IMR-90 (cell line): Measurements from ENCODE around the gene GPC4. TPM values are rescaled to one million over a fixed set of nuclear protein-coding genes. Genes with fewer than 3 reads are reported as not detected.

Source experiments
- ATAC-seq: fragments of 200-7000 bp; cut with Tn5 transposase; 2 replicates; pipeline ENCODE4 v1.9.1; 2020; ENCODE audit warnings: low read depth, mild to moderate bottlenecking, moderate library complexity
- BruUV-seq: library from RNA; stranded (reverse); fragments of 400-500 nt; replicated peaks from 2 replicates; lab custom pipeline; 2021; lab: Mats Ljungman, UMichigan
- CTCF ChIA-PET: fragments of 300-600 bp; formaldehyde crosslinking; extraction: SDS; loops from one replicate; lab custom pipeline; 2021; ENCODE audit warnings: antibody characterized with exemption; lab: Yijun Ruan, JAX
- POLR2A ChIA-PET: fragments of 300-600 bp; sonication (Branson Sonifier 250); formaldehyde crosslinking; loops from one replicate; lab custom pipeline; 2022; ENCODE audit warnings: antibody characterized with exemption; ENCODE audit not compliant: unreplicated experiment; lab: Charles Lee
- DNase-seq: peaks from one replicate; pipeline ENCODE4 v3.0.0; 2013
- H2AFZ ChIP-seq: replicated peaks from 2 replicates; pipeline ENCODE3; 2013; ENCODE audit warnings: low read length, mild to moderate bottlenecking; ENCODE audit not compliant: poor library complexity
- H2AK5ac ChIP-seq: 2 replicates; pipeline ENCODE4 v1.6.1; 2013; ENCODE audit warnings: low read depth, low read length, inconsistent platforms
- H2AK9ac ChIP-seq: replicated peaks from 2 replicates; pipeline ENCODE3; 2013; ENCODE audit warnings: mild to moderate bottlenecking, low read depth, low read length, moderate library complexity; ENCODE audit not compliant: poor library complexity
- H2BK120ac ChIP-seq: 2 replicates; pipeline ENCODE4 v1.6.1; 2013; ENCODE audit warnings: low read depth, low read length, inconsistent platforms
- H2BK15ac ChIP-seq: 3 replicates; pipeline ENCODE4 v1.6.1; 2013; ENCODE audit warnings: low read depth, low read length, inconsistent platforms
- H2BK20ac ChIP-seq: 2 replicates; pipeline ENCODE4 v1.6.1; 2013; ENCODE audit warnings: low read depth, mild to moderate bottlenecking, inconsistent platforms, low read length, moderate library complexity
- H2BK5ac ChIP-seq: 2 replicates; pipeline ENCODE4 v1.6.1; 2013; ENCODE audit warnings: mild to moderate bottlenecking, low read depth, low read length, inconsistent platforms; ENCODE audit not compliant: poor library complexity, severe bottlenecking
- H3K14ac ChIP-seq: replicated peaks from 2 replicates; pipeline ENCODE4 v1.6.1; 2013; ENCODE audit warnings: low read depth, low read length, inconsistent platforms
- H3K18ac ChIP-seq: 2 replicates; pipeline ENCODE4 v1.6.1; 2013; ENCODE audit warnings: low read depth, low read length, control low read depth
- H3K23ac ChIP-seq: 2 replicates; pipeline ENCODE4 v1.6.1; 2013; ENCODE audit warnings: low read depth, low read length, inconsistent platforms
- H3K27ac ChIP-seq: 2 replicates; pipeline ENCODE4 v1.5.1; 2013; ENCODE audit warnings: mild to moderate bottlenecking, control low read depth, low read length; ENCODE audit not compliant: insufficient read depth
- H3K27me3 ChIP-seq: 2 replicates; pipeline ENCODE4 v1.6.1; 2013; ENCODE audit warnings: low read length; ENCODE audit not compliant: control insufficient read depth, insufficient read depth
- H3K36me3 ChIP-seq: 2 replicates; pipeline ENCODE4 v1.6.1; 2013; ENCODE audit warnings: low read length, mixed read lengths; ENCODE audit not compliant: control insufficient read depth, insufficient read depth
- H3K4ac ChIP-seq: 2 replicates; pipeline ENCODE4 v1.6.1; 2013; ENCODE audit warnings: low read depth, low read length, inconsistent platforms
- H3K4me1 ChIP-seq: 2 replicates; pipeline ENCODE4 v1.6.1; 2013; ENCODE audit warnings: low read length, mixed read lengths; ENCODE audit not compliant: control insufficient read depth, insufficient read depth
- H3K4me2 ChIP-seq: 2 replicates; pipeline ENCODE4 v1.6.1; 2013; ENCODE audit warnings: low read depth, mild to moderate bottlenecking, control low read depth, low read length, moderate library complexity
- H3K4me3 ChIP-seq: 2 replicates; pipeline ENCODE4 v1.5.1; 2013; ENCODE audit warnings: low read depth, mild to moderate bottlenecking, control low read depth, low read length, moderate library complexity; ENCODE audit not compliant: insufficient read depth
- H3K56ac ChIP-seq: 2 replicates; pipeline ENCODE4 v1.6.1; 2013; ENCODE audit warnings: low read length, inconsistent platforms; ENCODE audit not compliant: insufficient read depth; ENCODE audit errors: extremely low read depth
- H3K79me1 ChIP-seq, 2 experiments: 2 replicates each; pipeline ENCODE4 v1.6.1; 2013; ENCODE audit warnings: low read length in 2 of 2, inconsistent platforms in 1 of 2, low read depth in 1 of 2
- H3K9ac ChIP-seq: 2 replicates; pipeline ENCODE4 v1.6.1; 2013; ENCODE audit warnings: low read depth, low read length, control low read depth
- H3K9me1 ChIP-seq: 2 replicates; pipeline ENCODE4 v1.6.1; 2013; ENCODE audit warnings: low read length, inconsistent platforms; ENCODE audit not compliant: insufficient read depth
- H3K9me3 ChIP-seq: 2 replicates; pipeline ENCODE4 v1.6.1; 2013; ENCODE audit warnings: low read length; ENCODE audit not compliant: control insufficient read depth, insufficient read depth
- H4K20me1 ChIP-seq: 2 replicates; pipeline ENCODE4 v1.6.1; 2013; ENCODE audit warnings: low read length, inconsistent platforms; ENCODE audit not compliant: insufficient read depth
- H4K5ac ChIP-seq: 2 replicates; pipeline ENCODE4 v1.6.1; 2013; ENCODE audit warnings: mild to moderate bottlenecking, low read depth, low read length, control low read depth
- H4K8ac ChIP-seq, 2 experiments: 2 replicates each; pipeline ENCODE4 v1.6.1; 2013; ENCODE audit warnings: low read depth in 2 of 2, low read length in 2 of 2, control low read depth in 1 of 2, inconsistent platforms in 1 of 2
- H4K91ac ChIP-seq: 2 replicates; pipeline ENCODE4 v1.6.1; 2013; ENCODE audit warnings: low read depth, low read length, inconsistent platforms; ENCODE audit not compliant: insufficient read depth
- BHLHE40 ChIP-seq: fragments of 150-350 bp; IDR thresholded peaks from 2 replicates; pipeline ENCODE4 v1.6.1; 2016; ENCODE audit warnings: mild to moderate bottlenecking, low read depth, low read length
- CEBPB ChIP-seq: IDR thresholded peaks from 2 replicates; pipeline ENCODE4 v1.6.1; 2012; ENCODE audit warnings: low read depth, low read length, improper control_type of control experiment
- CHD1 ChIP-seq: IDR thresholded peaks from 2 replicates; pipeline ENCODE4 v1.6.1; 2012; ENCODE audit warnings: low read depth, low read length, improper control_type of control experiment
- CTCF ChIP-seq: conservative IDR thresholded peaks from 2 replicates; pipeline ENCODE4 v1.5.1; 2012; ENCODE audit warnings: mild to moderate bottlenecking, low read depth, low read length, improper control_type of control experiment
- FOS ChIP-seq: fragments of 150-350 bp; IDR thresholded peaks from 2 replicates; pipeline ENCODE4 v1.6.1; 2016; ENCODE audit warnings: low read depth, low read length
- MAFK ChIP-seq: IDR thresholded peaks from 2 replicates; pipeline ENCODE4 v1.6.1; 2012; ENCODE audit warnings: low read depth, low read length, improper control_type of control experiment
- MAZ ChIP-seq: IDR thresholded peaks from 2 replicates; pipeline ENCODE4 v1.6.1; 2012; ENCODE audit warnings: low read depth, mild to moderate bottlenecking, low read length, improper control_type of control experiment, moderate library complexity, borderline replicate concordance
- NFE2L2 ChIP-seq: fragments of 150-350 bp; IDR thresholded peaks from 2 replicates; pipeline ENCODE4 v1.6.1; 2016; ENCODE audit warnings: low read depth, mild to moderate bottlenecking, low read length
- POLR2A ChIP-seq: IDR thresholded peaks from 2 replicates; pipeline ENCODE4 v1.6.1; 2012; ENCODE audit warnings: mild to moderate bottlenecking, low read depth, low read length
- RAD21 ChIP-seq: IDR thresholded peaks from 2 replicates; pipeline ENCODE4 v1.6.1; 2012; ENCODE audit warnings: low read length, improper control_type of control experiment
- RCOR1 ChIP-seq: IDR thresholded peaks from 2 replicates; pipeline ENCODE4 v1.6.1; 2012; ENCODE audit warnings: mild to moderate bottlenecking, low read length, improper control_type of control experiment; ENCODE audit not compliant: insufficient replicate concordance
- RFX5 ChIP-seq: IDR thresholded peaks from 2 replicates; pipeline ENCODE4 v1.8.0; 2012; ENCODE audit warnings: low read depth, mild to moderate bottlenecking, low read length, moderate library complexity
- SMC3 ChIP-seq: fragments of 150-350 bp; IDR thresholded peaks from 2 replicates; pipeline ENCODE4 v1.6.1; 2016; ENCODE audit warnings: low read depth, mild to moderate bottlenecking, antibody characterized with exemption, low read length, moderate library complexity
- WGBS, 2 experiments: methylation state at CpG; one replicate each; pipeline versions ENCODE4 v1.1.5 to v1.1.7; 2013; ENCODE audit warnings: missing lambda C conversion rate in 2 of 2; ENCODE audit not compliant: insufficient read length in 1 of 2; ENCODE audit errors: extremely low coverage in 2 of 2; 5-methylcytosine and 5-hydroxymethylcytosine counted together
- dilution Hi-C: fragments of 300-500 bp; cut with HindIII; formaldehyde crosslinking; loops from one replicate; pipeline ENCODE4 v1.14.3; 2018; ENCODE audit warnings: low sequenced_read_pairs; ENCODE audit not compliant: unreplicated experiment
- in situ Hi-C: fragments of 300-500 bp; cut with MboI; formaldehyde crosslinking; loops from 3 replicates; pipeline ENCODE4 v1.14.3; 2019; ENCODE audit warnings: low sequenced_read_pairs, inconsistent platforms, mixed read lengths
- intact Hi-C: fragments of 100-400 bp; cut with micrococcal nuclease; formaldehyde crosslinking; loops from 2 replicates; pipeline ENCODE4 v1.10.0; 2022
- polyA plus RNA-seq, 3 experiments: library from polyadenylated mRNA; depleted of rRNA; stranded (reverse); fragments of >200 nt; gene quantifications; 2 replicates each; pipeline ENCODE4 v1.2.3, GENCODE V29; 2012; ENCODE audit warnings: low replicate concordance in 1 of 3
- total RNA-seq: library from RNA; depleted of rRNA; stranded (reverse); fragments of >200 nt; gene quantifications from 2 replicates; pipeline ENCODE4 v1.2.3, GENCODE V29; 2012
- TF ChIP-seq, protein P1 (sequence below): fragments of 150-350 bp; IDR thresholded peaks from 2 replicates; pipeline ENCODE4 v1.6.1; 2016; ENCODE audit warnings: low read depth, mild to moderate bottlenecking, low read length, moderate library complexity, borderline replicate concordance
- TF ChIP-seq, protein P2 (sequence below): fragments of 150-350 bp; IDR thresholded peaks from 2 replicates; pipeline ENCODE4 v1.6.1; 2017; ENCODE audit warnings: mild to moderate bottlenecking, antibody characterized with exemption, low read length, low read depth

The GPC4 gene
- total and polyA plus RNA-seq, 2 of the 4 experiments (the other 2 are of a cell fraction), result 0.54 to 1.6 TPM

DNA sequence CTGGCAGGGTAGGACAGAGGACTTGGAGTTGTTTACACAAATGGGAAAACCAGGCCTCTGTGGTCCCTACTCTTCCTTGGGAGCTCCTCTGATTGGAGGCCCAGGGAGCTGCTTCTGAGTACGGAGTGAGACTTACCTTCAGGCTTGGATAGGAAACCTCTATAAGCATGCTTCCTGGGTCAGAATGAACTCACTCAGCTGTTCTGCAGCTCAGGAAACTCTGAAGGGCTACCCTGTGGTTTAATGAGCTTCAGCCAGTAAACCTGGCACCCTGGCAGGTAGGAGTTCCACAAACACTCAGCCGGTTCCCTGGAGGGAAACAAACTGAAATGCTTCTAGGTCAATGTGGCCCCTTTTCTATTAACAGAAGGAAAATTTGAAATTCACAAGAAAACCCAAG, 146.1 kb downstream of the GPC4 start:
- Histone ChIP-seq H4K91ac (no peak overlapping the region), H3K14ac (no peak overlapping the region), H3K9me1 (no peaks in the 10 kb centered on the region), H4K8ac (no peak overlapping the region), H3K4ac (no peak overlapping the region), H3K4me1 (no peaks in the 10 kb centered on the region), H2AFZ (no peak overlapping the region), H3K9ac (no peak overlapping the region), H3K18ac (no peak overlapping the region), H3K4me3 (no peak overlapping the region), H3K4me2 (no peak overlapping the region), H2BK15ac (no peak overlapping the region), H3K23ac (no peak overlapping the region), H4K20me1 (no peaks in the 10 kb centered on the region), H3K9me3 (no peaks in the 10 kb centered on the region), H3K56ac (no peak overlapping the region), H2BK20ac (no peak overlapping the region), H3K36me3 (no peaks in the 10 kb centered on the region), H4K5ac (no peak overlapping the region), H2AK9ac (no peak overlapping the region), H3K79me1 (no peaks in the 10 kb centered on the region), H3K27ac (no peak overlapping the region), H2AK5ac (no peak overlapping the region), H3K27me3 (peaks cover 3% of the 10 kb centered on the region; the same call in 1 of the 2 replicates), H2BK120ac (no peak overlapping the region), H2BK5ac (no peak overlapping the region)
- TF ChIP-seq CEBPB (no peak), MAZ (no peak), CHD1 (no peak), RCOR1 (no peak), SMC3 (no peak), POLR2A (no peak), CTCF (no peak), RAD21 (no peak), NFE2L2 (no peak), BHLHE40 (no peak), FOS (no peak), RFX5 (no peak), MAFK (no peak)
- TF ChIP-seq, protein P1, sequence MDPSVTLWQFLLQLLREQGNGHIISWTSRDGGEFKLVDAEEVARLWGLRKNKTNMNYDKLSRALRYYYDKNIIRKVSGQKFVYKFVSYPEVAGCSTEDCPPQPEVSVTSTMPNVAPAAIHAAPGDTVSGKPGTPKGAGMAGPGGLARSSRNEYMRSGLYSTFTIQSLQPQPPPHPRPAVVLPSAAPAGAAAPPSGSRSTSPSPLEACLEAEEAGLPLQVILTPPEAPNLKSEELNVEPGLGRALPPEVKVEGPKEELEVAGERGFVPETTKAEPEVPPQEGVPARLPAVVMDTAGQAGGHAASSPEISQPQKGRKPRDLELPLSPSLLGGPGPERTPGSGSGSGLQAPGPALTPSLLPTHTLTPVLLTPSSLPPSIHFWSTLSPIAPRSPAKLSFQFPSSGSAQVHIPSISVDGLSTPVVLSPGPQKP, result no peak
- TF ChIP-seq, protein P2, sequence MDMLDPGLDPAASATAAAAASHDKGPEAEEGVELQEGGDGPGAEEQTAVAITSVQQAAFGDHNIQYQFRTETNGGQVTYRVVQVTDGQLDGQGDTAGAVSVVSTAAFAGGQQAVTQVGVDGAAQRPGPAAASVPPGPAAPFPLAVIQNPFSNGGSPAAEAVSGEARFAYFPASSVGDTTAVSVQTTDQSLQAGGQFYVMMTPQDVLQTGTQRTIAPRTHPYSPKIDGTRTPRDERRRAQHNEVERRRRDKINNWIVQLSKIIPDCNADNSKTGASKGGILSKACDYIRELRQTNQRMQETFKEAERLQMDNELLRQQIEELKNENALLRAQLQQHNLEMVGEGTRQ, result no peak
- DNase-seq (no peak), ATAC-seq (no peak)
- dilution Hi-C loops, result no loop called here
- no TSS peak for BruUV-seq
- intact Hi-C loops, result no loop called here
- ChIA-PET CTCF (no interaction called here), POLR2A (no interaction called here)
- in situ Hi-C loops, result no loop called here
- WGBS, 2 experiments, result no CpG with 5 or more reads among the region's 2 CpGs
